Endothelial cell (in vitro differentiated cells): ENCODE measurements around the gene ARHGEF40. TPM values are rescaled to one million over a fixed set of nuclear protein-coding genes. Genes with fewer than 3 reads are reported as not detected.

Experiments
- DNase-seq: peaks from one replicate; pipeline ENCODE4 v3.0.0; 2021; ENCODE audit warnings: low spot score
- H3K27ac Mint-ChIP-seq: one replicate; pipeline ENCODE4 v1.8.0; 2021; ENCODE audit warnings: mixed read lengths, inconsistent platforms; ENCODE audit not compliant: unreplicated experiment
- H3K27me3 Mint-ChIP-seq: one replicate; pipeline ENCODE4 v1.8.0; 2021; ENCODE audit warnings: mild to moderate bottlenecking, moderate library complexity, mixed read lengths, inconsistent platforms; ENCODE audit not compliant: unreplicated experiment
- H3K36me3 Mint-ChIP-seq: one replicate; pipeline ENCODE4 v1.8.0; 2021; ENCODE audit warnings: mild to moderate bottlenecking, low read depth, mixed read lengths, inconsistent platforms; ENCODE audit not compliant: unreplicated experiment
- H3K4me1 Mint-ChIP-seq: one replicate; pipeline ENCODE4 v1.8.0; 2021; ENCODE audit warnings: mild to moderate bottlenecking, mixed read lengths, inconsistent platforms; ENCODE audit not compliant: unreplicated experiment
- H3K4me3 Mint-ChIP-seq: one replicate; pipeline ENCODE4 v1.8.0; 2021; ENCODE audit warnings: mild to moderate bottlenecking, mixed read lengths, inconsistent platforms; ENCODE audit not compliant: unreplicated experiment
- H3K9me3 Mint-ChIP-seq: one replicate; pipeline ENCODE4 v1.8.0; 2021; ENCODE audit warnings: mixed read lengths, inconsistent platforms; ENCODE audit not compliant: unreplicated experiment
- CTCF ChIP-seq: fragments of 200-600 bp; sonication (generic); IDR thresholded peaks from one replicate; pipeline ENCODE4 v1.5.0; 2021; ENCODE audit warnings: antibody characterized with exemption; ENCODE audit not compliant: unreplicated experiment
- total RNA-seq: library from RNA; stranded (reverse); fragmentation: NEBNext Ultra II Directional; extraction: Animal tissue kit (Norgen Biotek cat#: 25700); gene quantifications from one replicate; pipeline ENCODE4 v1.2.1, GENCODE V29; 2021; ENCODE audit not compliant: unreplicated experiment

Gene ARHGEF40
- total RNA-seq, 1 donor from 2014 or later = 12.5 TPM

GRCh38 chr14:21106498-21107282, 36.6 kb downstream of the ARHGEF40 start:
- H3K4me1 Mint-ChIP-seq = peaks cover 27% of the 10 kb centered on the region

GRCh38 chr14:21107283-21107800, 37.2 kb downstream of the ARHGEF40 start:
- Mint-ChIP-seq H3K27me3 (peaks cover 3% of the 10 kb centered on the region), H3K36me3 (no peaks in the 10 kb centered on the region), H3K9me3 (no peaks in the 10 kb centered on the region), H3K4me1 (peaks cover 26% of the 10 kb centered on the region), H3K27ac (no peak overlapping the region), H3K4me3 (no peak overlapping the region)
- DNase-seq = no peak
- TF ChIP-seq CTCF = no peak

More at GRCh38 chr14:21106498-21107282, 36.6 kb downstream of the ARHGEF40 start:
- Mint-ChIP-seq H3K36me3 (no peaks in the 10 kb centered on the region), H3K27ac (no peak overlapping the region), H3K4me3 (no peak overlapping the region), H3K9me3 (no peaks in the 10 kb centered on the region), H3K27me3 (peaks cover 3% of the 10 kb centered on the region)
- peak; percentile 45 for TF ChIP-seq CTCF
- DNase-seq = peak; percentile 83

- TF ChIP-seq CTCF = no peak
- Mint-ChIP-seq H3K27ac (no peak overlapping the region), H3K36me3 (no peaks in the 10 kb centered on the region), H3K9me3 (no peaks in the 10 kb centered on the region), H3K4me1 (peaks cover 14% of the 10 kb centered on the region), H3K27me3 (no peaks in the 10 kb centered on the region), H3K4me3 (no peak overlapping the region)
- no peak for DNase-seq
Measured at GRCh38 chr14:21108791-21109190, 38.7 kb downstream of the ARHGEF40 start.

- no peaks in the 10 kb centered on the region for H3K36me3 Mint-ChIP-seq
- peaks cover 13% of the 10 kb centered on the region for H3K4me1 Mint-ChIP-seq
- H3K27me3 Mint-ChIP-seq = no peaks in the 10 kb centered on the region
- H3K27ac Mint-ChIP-seq = no peak overlapping the region
- no peak overlapping the region for H3K4me3 Mint-ChIP-seq
- no peak for DNase-seq
- H3K9me3 Mint-ChIP-seq = no peaks in the 10 kb centered on the region
- no peak for TF ChIP-seq CTCF
Measured at GRCh38 chr14:21109377-21110138, 39.5 kb downstream of the ARHGEF40 start.

GRCh38 chr14:21112255-21112654, 42.2 kb downstream of the ARHGEF40 start:
- Mint-ChIP-seq H3K9me3 (no peaks in the 10 kb centered on the region), H3K4me3 (no peak overlapping the region), H3K4me1 (no peaks in the 10 kb centered on the region), H3K27me3 (no peaks in the 10 kb centered on the region), H3K36me3 (no peaks in the 10 kb centered on the region), H3K27ac (no peak overlapping the region)
- no peak for TF ChIP-seq CTCF
- no peak for DNase-seq
